GM12892 (cell line): ENCODE measurements around the gene SLC25A45.

Experiments
- POLR2A ChIP-seq: IDR thresholded peaks from 2 replicates; pipeline ENCODE4 v1.6.1; 2011; ENCODE audit warnings: low read depth, low read length, control low read depth
- POLR2AphosphoS5 ChIP-seq: IDR thresholded peaks from 2 replicates; pipeline ENCODE4 v1.6.1; 2011; ENCODE audit warnings: low read depth, low read length, control low read depth
- TAF1 ChIP-seq: IDR thresholded peaks from 2 replicates; pipeline ENCODE4 v1.6.1; 2011; ENCODE audit warnings: low read depth, mild to moderate bottlenecking, control low read depth, low read length, borderline replicate concordance

GRCh38 chr11:65419772-65420481 lies 37.5 kb upstream of the SLC25A45 start:
- TF ChIP-seq POLR2A, result 0 out of 2 replicates have a peak, but pooled peaks have one; percentile 3
- TF ChIP-seq POLR2AphosphoS5, result no peak; the same call in 1 of the 2 replicates
- no peak for TF ChIP-seq TAF1
